CD4-positive, alpha-beta memory T cell (primary cell): ENCODE results near the gene UNC5A. TPM values are rescaled to one million over a fixed set of nuclear protein-coding genes. Genes with fewer than 3 reads are reported as not detected.

Experiments
- CTCF ChIA-PET: fragments of 350-600 bp; sonication (Branson Sonifier 250); formaldehyde crosslinking; loops from one replicate; lab custom pipeline; 2021; ENCODE audit warnings: inconsistent platforms; ENCODE audit not compliant: partially characterized antibody; lab: Charles Lee
- POLR2A ChIA-PET: fragments of 350-600 bp; sonication (Branson Sonifier 250); formaldehyde crosslinking; loops from one replicate; lab custom pipeline; 2021; ENCODE audit not compliant: partially characterized antibody; lab: Charles Lee
- DNase-seq, 5 donors: peaks; one replicate each; pipeline versions ENCODE4 v3.0.0 to v3.0.0-alpha.2; 2020 to 2022; ENCODE audit warnings: mixed read lengths in 1 of 5
- H3K27ac ChIP-seq: one replicate; pipeline ENCODE4 v1.7.0; 2013; ENCODE audit warnings: low read depth, low read length
- H3K27me3 ChIP-seq: 2 replicates; pipeline ENCODE4 v1.7.0; 2013; ENCODE audit warnings: mild to moderate bottlenecking, low read length, moderate library complexity; ENCODE audit not compliant: insufficient read depth
- H3K36me3 ChIP-seq: 2 replicates; pipeline ENCODE4 v1.7.0; 2013; ENCODE audit warnings: mild to moderate bottlenecking, low read length, moderate library complexity; ENCODE audit not compliant: insufficient read depth
- H3K4me1 ChIP-seq: 2 replicates; pipeline ENCODE4 v1.7.0; 2013; ENCODE audit warnings: mild to moderate bottlenecking, low read length, moderate library complexity; ENCODE audit not compliant: insufficient read depth
- H3K4me3 ChIP-seq, 2 donors: one replicate each; pipeline ENCODE4 v1.7.0; 2013; ENCODE audit warnings: low read length in 2 of 2, mild to moderate bottlenecking in 1 of 2
- H3K9me3 ChIP-seq, 2 donors: one replicate each; pipeline ENCODE4 v1.7.0; 2013; ENCODE audit warnings: low read length in 2 of 2, control low read depth in 1 of 2; ENCODE audit not compliant: control insufficient read depth in 1 of 2
- H3K27ac Mint-ChIP-seq, 7 donors: one replicate each; pipeline ENCODE4 v1.8.0; 2020 to 2021; ENCODE audit warnings: mixed read lengths in 7 of 7, mild to moderate bottlenecking in 6 of 7, inconsistent platforms in 3 of 7, moderate library complexity in 3 of 7
- H3K27me3 Mint-ChIP-seq, 2 donors: one replicate each; pipeline ENCODE4 v1.8.0; 2020 to 2021; ENCODE audit warnings: mixed read lengths in 2 of 2
- H3K36me3 Mint-ChIP-seq, 2 donors: one replicate each; pipeline ENCODE4 v1.8.0; 2020 to 2021; ENCODE audit warnings: mixed read lengths in 2 of 2, inconsistent platforms in 1 of 2, mild to moderate bottlenecking in 1 of 2
- H3K4me1 Mint-ChIP-seq, 4 donors: one replicate each; pipeline ENCODE4 v1.8.0; 2020 to 2021; ENCODE audit warnings: mixed read lengths in 4 of 4, mild to moderate bottlenecking in 1 of 4
- H3K4me3 Mint-ChIP-seq, 8 donors: one replicate each; pipeline ENCODE4 v1.8.0; 2020 to 2021; ENCODE audit warnings: mixed read lengths in 8 of 8, mild to moderate bottlenecking in 7 of 8, moderate library complexity in 6 of 8, inconsistent platforms in 3 of 8
- H3K9me3 Mint-ChIP-seq, 8 donors: one replicate each; pipeline ENCODE4 v1.8.0; 2020 to 2021; ENCODE audit warnings: mixed read lengths in 8 of 8, mild to moderate bottlenecking in 5 of 8, inconsistent platforms in 3 of 8, moderate library complexity in 1 of 8
- intact Hi-C: fragments of 100-400 bp; cut with micrococcal nuclease; formaldehyde crosslinking; loops from one replicate; pipeline ENCODE4 v1.15.1; 2023
- polyA plus RNA-seq, 2 donors: library from polyadenylated mRNA; unstranded; fragments of 300-500 nt; fragmentation: Illumina TruSeq; gene quantifications; one replicate each; pipeline ENCODE4 v1.2.3, GENCODE V29; 2021
- total RNA-seq, 2 experiments: library from RNA; stranded (reverse); gene quantifications; one replicate each; pipeline ENCODE4 v1.2.3, GENCODE V29; 2021

UNC5A gene
- total and polyA plus RNA-seq, 4 experiments from 2014 or later = not detected

DNA sequence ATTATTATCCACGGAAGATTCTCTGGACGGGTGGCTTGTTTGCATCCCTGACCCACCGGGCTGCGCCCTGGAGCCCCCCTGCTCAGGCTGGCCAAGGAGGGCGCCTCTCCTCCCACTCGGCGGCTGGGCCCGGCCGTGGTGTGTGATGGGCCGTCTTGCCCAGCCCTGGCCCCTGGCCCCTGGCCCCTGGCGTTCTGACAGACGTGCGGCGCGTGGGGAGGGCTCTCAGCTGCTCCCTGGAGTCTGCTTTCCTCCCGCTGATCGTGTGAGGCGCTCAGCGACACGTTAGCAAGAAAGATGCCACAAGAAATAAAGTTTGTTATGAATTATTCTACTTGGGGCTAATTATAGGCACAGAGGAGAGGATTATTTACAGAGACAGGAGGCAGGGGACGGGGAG, 33.3 kb downstream of the UNC5A start:
- Histone ChIP-seq H3K27me3 (no peaks in the 10 kb centered on the region), H3K4me3 (no peak overlapping the region), H3K27ac (no peak overlapping the region), H3K36me3 (no peaks in the 10 kb centered on the region), H3K4me1 (no peaks in the 10 kb centered on the region), H3K9me3 (no peaks in the 10 kb centered on the region)
- Mint-ChIP-seq H3K9me3 (peaks cover 0 to 4% (median 0%) of the 10 kb centered on the region in 8 donors), H3K36me3 (no peaks in the 10 kb centered on the region), H3K27me3 (peaks cover 22 to 30% of the 10 kb centered on the region in 2 donors), H3K4me3 (no peak overlapping the region), H3K4me1 (no peaks in the 10 kb centered on the region), H3K27ac (no peak overlapping the region)
- ChIA-PET CTCF (interaction anchor here (0.5 kb wide), 1 partner anchor 212 kb away, joined by 3 read pairs; no protein-coding TSS in a partner anchor), POLR2A (no interaction called here)
- DNase-seq = no peak
- intact Hi-C loops = no loop called here

DNA sequence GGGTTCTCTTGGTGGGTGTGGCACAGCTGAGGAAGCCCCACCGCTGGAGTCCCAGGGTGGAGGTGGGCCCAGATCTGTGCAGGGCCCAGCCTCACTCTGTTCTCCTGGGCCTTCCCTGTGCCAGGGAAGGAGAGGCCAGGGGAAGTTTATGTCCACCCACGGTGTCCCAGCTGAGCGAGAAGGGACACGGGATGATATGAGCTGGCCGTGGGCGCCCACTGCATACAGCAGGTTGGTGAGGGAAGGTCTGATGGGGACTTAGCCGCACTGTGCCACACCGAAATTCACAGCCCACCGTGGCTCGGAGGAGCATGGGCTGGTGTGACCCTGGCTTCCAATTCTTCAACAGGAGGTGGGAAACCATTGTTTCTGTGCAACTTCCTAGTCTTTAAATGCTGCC, 33.9 kb downstream of the UNC5A start:
- H3K36me3 Mint-ChIP-seq = no peaks in the 10 kb centered on the region

DNA sequence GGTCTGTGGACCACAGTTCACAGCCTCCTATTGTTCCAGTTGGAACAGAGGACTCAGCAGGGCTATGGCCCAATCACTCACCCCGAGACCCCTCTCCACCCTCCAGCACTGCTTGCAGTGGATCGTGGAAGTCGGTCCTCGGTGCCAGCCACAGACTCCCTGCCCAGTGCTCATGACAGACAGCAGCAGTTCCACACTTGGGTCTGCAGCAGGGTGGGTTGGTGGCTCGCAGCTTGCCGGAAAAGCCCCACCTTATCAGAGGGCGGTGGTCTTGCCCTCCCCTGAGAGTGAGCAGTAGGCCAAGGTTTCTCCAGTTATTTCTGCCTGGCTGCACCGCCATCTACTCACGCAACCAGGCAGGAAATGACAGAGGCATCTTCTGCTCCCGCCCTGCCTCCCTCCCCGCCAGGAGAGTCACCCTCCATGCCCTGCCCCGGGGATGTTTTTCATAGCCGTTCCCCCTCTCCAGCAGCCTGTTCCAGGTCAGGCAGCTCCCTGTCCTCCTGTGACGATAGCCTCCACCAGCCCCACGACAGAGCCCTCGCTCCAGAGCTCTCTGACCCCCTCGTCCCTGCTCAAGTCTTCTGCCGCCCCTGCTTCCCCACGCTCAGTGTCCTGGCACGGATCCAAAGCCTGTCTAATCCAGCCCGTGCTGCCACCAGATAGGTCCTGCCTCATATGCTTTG, 34.5 kb downstream of the UNC5A start:
- POLR2A ChIA-PET = no interaction called here
- Histone ChIP-seq H3K27ac (no peak overlapping the region), H3K9me3 (no peaks in the 10 kb centered on the region), H3K27me3 (no peaks in the 10 kb centered on the region), H3K4me3 (no peak overlapping the region), H3K36me3 (no peaks in the 10 kb centered on the region), H3K4me1 (no peaks in the 10 kb centered on the region)
- H3K27me3 Mint-ChIP-seq = peaks cover 22 to 31% of the 10 kb centered on the region in 2 donors
- H3K36me3 Mint-ChIP-seq = no peaks in the 10 kb centered on the region
- CTCF ChIA-PET = no interaction called here
- no peak overlapping the region for H3K4me3 Mint-ChIP-seq
- H3K9me3 Mint-ChIP-seq = peaks cover 0 to 4% (median 0%) of the 10 kb centered on the region in 8 donors
- DNase-seq = no peak
- H3K27ac Mint-ChIP-seq = no peak overlapping the region
- intact Hi-C loops = no loop called here
- no peaks in the 10 kb centered on the region for H3K4me1 Mint-ChIP-seq

More for the DNA sequence above, 33.9 kb downstream of the UNC5A start:
- intact Hi-C loops = no loop called here
- no peaks in the 10 kb centered on the region for H3K36me3 ChIP-seq
- H3K4me1 Mint-ChIP-seq = no peaks in the 10 kb centered on the region
- no peaks in the 10 kb centered on the region for H3K4me1 ChIP-seq
- H3K9me3 ChIP-seq = no peaks in the 10 kb centered on the region
- no peaks in the 10 kb centered on the region for H3K27me3 ChIP-seq
- H3K27ac ChIP-seq = no peak overlapping the region
- H3K27me3 Mint-ChIP-seq = peaks cover 22 to 30% of the 10 kb centered on the region in 2 donors
- H3K27ac Mint-ChIP-seq = no peak overlapping the region
- ChIA-PET POLR2A (no interaction called here), CTCF (interaction anchor here (0.5 kb wide), 1 partner anchor 212 kb away, joined by 3 read pairs; no protein-coding TSS in a partner anchor)
- no peak overlapping the region for H3K4me3 ChIP-seq
- H3K4me3 Mint-ChIP-seq = no peak overlapping the region
- H3K9me3 Mint-ChIP-seq = peaks cover 0 to 4% (median 0%) of the 10 kb centered on the region in 8 donors
- no peak for DNase-seq

DNA sequence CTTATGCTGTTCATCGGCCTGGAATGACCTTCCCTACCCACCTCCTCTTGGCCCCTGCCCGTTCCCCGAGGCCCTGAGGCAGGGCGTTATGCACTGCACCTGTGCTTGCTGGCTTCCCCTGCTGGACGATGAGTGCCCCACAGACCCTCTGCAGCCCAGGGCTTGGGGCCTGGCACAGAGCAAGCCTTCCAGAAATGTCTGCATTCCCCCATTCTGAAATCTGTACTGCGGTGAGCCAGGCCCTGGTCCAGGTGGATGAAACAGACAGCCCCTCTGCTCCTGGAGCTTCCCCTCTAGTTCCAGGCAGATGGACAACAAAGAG, 35.0 kb downstream of the UNC5A start:
- H3K4me3 Mint-ChIP-seq = no peak overlapping the region
- H3K27me3 Mint-ChIP-seq = peaks cover 21 to 35% of the 10 kb centered on the region in 2 donors
- no peaks in the 10 kb centered on the region for H3K36me3 Mint-ChIP-seq
- Histone ChIP-seq H3K36me3 (no peaks in the 10 kb centered on the region), H3K27me3 (no peaks in the 10 kb centered on the region), H3K4me3 (no peak overlapping the region), H3K27ac (no peak overlapping the region), H3K4me1 (no peaks in the 10 kb centered on the region), H3K9me3 (no peaks in the 10 kb centered on the region)
- POLR2A ChIA-PET = no interaction called here
- CTCF ChIA-PET = no interaction called here
- H3K9me3 Mint-ChIP-seq = peaks cover 0 to 4% (median 0%) of the 10 kb centered on the region in 8 donors
- H3K4me1 Mint-ChIP-seq = no peaks in the 10 kb centered on the region
- intact Hi-C loops = no loop called here
- DNase-seq = no peak
- H3K27ac Mint-ChIP-seq = no peak overlapping the region

DNA sequence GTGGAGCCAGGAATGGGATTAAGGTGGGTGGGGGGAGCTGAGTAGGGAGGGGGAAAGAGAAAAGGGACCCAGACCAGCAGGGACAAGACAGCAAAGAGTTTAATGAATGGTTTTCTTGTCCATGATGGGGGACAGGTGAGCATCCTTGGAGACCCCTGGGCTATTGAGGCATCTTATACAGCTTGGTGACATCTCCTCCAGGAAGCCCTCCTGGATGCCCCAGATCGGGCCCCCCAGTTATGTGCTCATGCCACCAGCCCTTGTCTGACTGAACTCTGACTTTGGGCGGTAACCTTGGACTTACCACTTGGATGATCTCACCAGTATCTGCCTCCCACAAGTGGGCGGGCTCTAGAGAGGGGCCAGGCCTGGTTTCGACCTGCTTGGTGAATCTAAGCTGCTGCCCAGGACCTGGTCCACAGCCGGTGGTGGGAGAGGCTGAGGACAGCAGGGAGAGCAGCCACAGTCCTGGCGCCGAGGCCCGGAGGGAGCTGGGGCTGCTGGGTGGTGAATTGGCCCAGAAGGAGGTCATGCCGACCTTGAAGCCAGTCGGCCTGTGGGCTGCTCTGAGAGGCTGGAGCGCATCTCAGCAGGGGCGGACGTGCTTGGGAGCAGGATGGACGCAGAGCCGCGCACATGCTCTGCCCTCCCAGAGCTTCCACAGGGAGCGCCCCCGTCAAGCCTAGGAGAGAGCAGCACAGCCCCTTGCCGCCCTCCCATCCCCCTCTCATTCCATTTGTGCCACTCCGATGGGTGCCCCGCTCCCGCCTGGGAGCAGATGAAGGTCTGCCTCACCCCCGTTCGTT, 36.2 kb downstream of the UNC5A start:
- Mint-ChIP-seq H3K4me3 (no peak overlapping the region), H3K27me3 (peaks cover 16 to 36% of the 10 kb centered on the region in 2 donors), H3K27ac (no peak overlapping the region), H3K36me3 (no peaks in the 10 kb centered on the region), H3K9me3 (peaks cover 0 to 4% (median 0%) of the 10 kb centered on the region in 8 donors), H3K4me1 (no peaks in the 10 kb centered on the region)
- no peak for DNase-seq
- intact Hi-C loops = no loop called here
- POLR2A ChIA-PET = no interaction called here
- H3K4me1 ChIP-seq = no peaks in the 10 kb centered on the region
- H3K4me3 ChIP-seq = no peak overlapping the region
- no peaks in the 10 kb centered on the region for H3K36me3 ChIP-seq
- no peak overlapping the region for H3K27ac ChIP-seq
- CTCF ChIA-PET = no interaction called here
- no peaks in the 10 kb centered on the region for H3K9me3 ChIP-seq
- H3K27me3 ChIP-seq = no peaks in the 10 kb centered on the region

DNA sequence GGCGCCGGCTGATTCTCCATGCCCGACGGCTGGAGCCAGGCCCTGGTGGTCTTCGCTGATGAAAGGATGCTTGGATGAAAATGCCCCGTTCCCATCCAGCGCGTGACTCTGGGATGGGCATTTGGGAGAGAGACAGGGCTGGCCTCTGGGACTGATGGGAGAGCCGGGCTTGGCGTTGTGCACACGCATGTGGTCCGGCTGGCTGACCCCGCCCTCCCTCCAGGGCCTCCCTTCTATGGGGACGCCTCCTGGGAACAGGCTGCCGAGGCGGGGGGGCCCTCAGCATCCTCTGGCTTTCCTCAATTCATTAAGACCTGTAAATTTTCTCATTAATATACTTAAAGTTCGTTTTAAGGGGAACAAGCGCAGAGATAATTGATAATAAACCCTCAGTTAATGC, 36.8 kb downstream of the UNC5A start:
- H3K27ac ChIP-seq = no peak overlapping the region
- H3K36me3 ChIP-seq = no peaks in the 10 kb centered on the region
- DNase-seq = no peak
- peaks cover 13 to 35% of the 10 kb centered on the region in 2 donors for H3K27me3 Mint-ChIP-seq
- no peaks in the 10 kb centered on the region for H3K27me3 ChIP-seq
- no peaks in the 10 kb centered on the region for H3K4me1 Mint-ChIP-seq
- no peak overlapping the region for H3K4me3 ChIP-seq
- ChIA-PET POLR2A (no interaction called here), CTCF (no interaction called here)
- H3K9me3 ChIP-seq = no peaks in the 10 kb centered on the region
- no peak overlapping the region for H3K27ac Mint-ChIP-seq
- H3K36me3 Mint-ChIP-seq = no peaks in the 10 kb centered on the region
- intact Hi-C loops = no loop called here
- no peaks in the 10 kb centered on the region for H3K4me1 ChIP-seq
- peaks cover 0 to 4% (median 0%) of the 10 kb centered on the region in 8 donors for H3K9me3 Mint-ChIP-seq
- no peak overlapping the region for H3K4me3 Mint-ChIP-seq

DNA sequence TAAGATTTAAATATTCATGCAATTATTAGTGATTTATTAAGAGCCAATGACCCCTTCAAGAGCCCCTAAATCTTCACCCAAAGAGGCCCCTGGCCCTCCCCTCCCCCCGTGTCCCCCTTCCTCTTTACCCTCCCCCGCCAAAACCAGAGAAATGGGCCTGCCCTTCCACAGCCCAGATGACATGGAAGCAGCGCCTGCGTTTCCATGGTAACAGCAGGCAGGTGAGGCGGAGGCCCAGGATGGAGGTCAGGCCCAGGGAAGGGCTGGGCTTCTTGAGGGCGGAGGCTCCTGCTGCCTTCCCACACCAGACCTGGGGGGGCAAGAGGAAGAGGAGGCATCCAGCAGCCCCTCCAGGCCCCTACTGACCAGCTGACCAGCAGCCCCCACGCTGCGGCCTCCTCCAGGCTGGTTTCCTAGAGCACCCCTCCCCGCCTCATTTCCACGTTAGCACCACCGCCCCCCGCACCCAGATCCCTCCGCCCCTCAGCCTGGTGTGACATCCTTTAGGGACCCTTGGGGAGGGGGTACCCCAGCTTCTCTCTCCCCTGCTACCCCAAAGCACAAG, 37.4 kb downstream of the UNC5A start:
- Mint-ChIP-seq H3K9me3 (peaks cover 0 to 4% (median 0%) of the 10 kb centered on the region in 8 donors), H3K36me3 (no peaks in the 10 kb centered on the region), H3K4me1 (no peaks in the 10 kb centered on the region), H3K4me3 (no peak overlapping the region), H3K27ac (no peak overlapping the region), H3K27me3 (peaks cover 16 to 33% of the 10 kb centered on the region in 2 donors)
- H3K27me3 ChIP-seq = no peaks in the 10 kb centered on the region
- no peaks in the 10 kb centered on the region for H3K36me3 ChIP-seq
- ChIA-PET POLR2A (no interaction called here), CTCF (no interaction called here)
- no peak for DNase-seq
- no peak overlapping the region for H3K27ac ChIP-seq
- intact Hi-C loops = no loop called here
- no peaks in the 10 kb centered on the region for H3K9me3 ChIP-seq
- H3K4me1 ChIP-seq = no peaks in the 10 kb centered on the region
- H3K4me3 ChIP-seq = no peak overlapping the region
